SK-N-SH (cell line): ENCODE results near the gene CLK2. TPM values are rescaled to one million over a fixed set of nuclear protein-coding genes. Genes with fewer than 3 reads are reported as not detected.
A peak's percentile ranks its signal among the peaks of the same experiment; 100 is the strongest.

Experiments used
- CTCF ChIA-PET: fragments of 300-600, 350-600 bp; formaldehyde crosslinking; extraction: SDS; loops from one replicate; lab custom pipeline; 2021; lab: Yijun Ruan, JAX
- POLR2A ChIA-PET: fragments of 350-600 bp; sonication (Branson Sonifier 250); formaldehyde crosslinking; extraction: SDS; loops from one replicate; lab custom pipeline; 2020; ENCODE audit warnings: antibody characterized with exemption, inconsistent platforms; lab: Yijun Ruan, JAX
- DNase-seq: peaks from one replicate; pipeline ENCODE4 v3.0.0; 2012
- H2AFZ ChIP-seq: fragments of 200-600 bp; sonication (generic); 2 replicates; pipeline ENCODE4 v1.8.1; 2016; ENCODE audit warnings: antibody characterized with exemption, mild to moderate bottlenecking, low read depth
- H3F3A ChIP-seq: fragments of 200-600 bp; sonication (generic); replicated peaks from 2 replicates; pipeline ENCODE3; 2016; ENCODE audit warnings: antibody characterized with exemption, mild to moderate bottlenecking; ENCODE audit not compliant: insufficient read depth
- H3K27ac ChIP-seq, 2 experiments: fragments of 200-500 bp in 1 of 2; fragments of 200-600 bp in 1 of 2; sonication (Bioruptor generic) in 1 of 2; sonication (generic), shearing (Covaris generic) in 1 of 2; 2 replicates each; pipeline versions ENCODE4 v1.5.1 to v1.6.1; 2014 to 2016; ENCODE audit warnings: low read depth in 2 of 2, inconsistent platforms in 1 of 2, low read length in 1 of 2, mild to moderate bottlenecking in 1 of 2, mixed read lengths in 1 of 2
- H3K27me3 ChIP-seq: fragments of 200-600 bp; sonication (generic), shearing (Covaris generic); 2 replicates; pipeline ENCODE4 v1.6.1; 2016; ENCODE audit warnings: mixed run types; ENCODE audit not compliant: insufficient read depth
- H3K36me3 ChIP-seq, 2 experiments: fragments of 200-500 bp in 1 of 2; fragments of 200-600 bp in 1 of 2; sonication (Bioruptor generic) in 1 of 2; sonication (generic) in 1 of 2; replicated peaks in 1 of 2; 2 replicates each; pipeline versions ENCODE3 to v1.5.1; 2014 to 2016; ENCODE audit warnings: low read length in 1 of 2, mild to moderate bottlenecking in 1 of 2; ENCODE audit not compliant: insufficient read depth in 2 of 2, control insufficient read depth in 1 of 2
- H3K4me1 ChIP-seq, 2 experiments: fragments of 200-500 bp in 1 of 2; fragments of 200-600 bp in 1 of 2; sonication (Bioruptor generic) in 1 of 2; sonication (generic), shearing (Covaris generic) in 1 of 2; 2 replicates each; pipeline versions ENCODE4 v1.5.1 to v1.6.1; 2014 to 2016; ENCODE audit warnings: low read depth in 1 of 2, low read length in 1 of 2, mixed run types in 1 of 2; ENCODE audit not compliant: insufficient read depth in 2 of 2, control insufficient read depth in 1 of 2
- H3K4me2 ChIP-seq: fragments of 200-600 bp; sonication (generic), shearing (Covaris generic); 2 replicates; pipeline ENCODE4 v1.6.1; 2017; ENCODE audit warnings: mixed run types
- H3K4me3 ChIP-seq, 2 experiments: fragments of 200-500 bp in 1 of 2; fragments of 200-600 bp in 1 of 2; sonication (Bioruptor generic) in 1 of 2; sonication (generic), shearing (Covaris generic) in 1 of 2; 2 replicates each; pipeline versions ENCODE4 v1.5.1 to v1.8.1; 2014 to 2016; ENCODE audit warnings: low read depth in 2 of 2, inconsistent platforms in 1 of 2, low read length in 1 of 2, mild to moderate bottlenecking in 1 of 2, mixed read lengths in 1 of 2, moderate library complexity in 1 of 2
- H3K79me2 ChIP-seq: fragments of 200-600 bp; sonication (generic); 2 replicates; pipeline ENCODE4 v1.8.1; 2017; ENCODE audit warnings: mild to moderate bottlenecking; ENCODE audit not compliant: insufficient read depth
- H3K9ac ChIP-seq: fragments of 200-600 bp; sonication (generic); 2 replicates; pipeline ENCODE4 v1.6.1; 2017; ENCODE audit warnings: mixed run types
- H3K9me2 ChIP-seq: fragments of 200-600 bp; sonication (generic); 2 replicates; pipeline ENCODE4 v1.6.1; 2017; ENCODE audit warnings: mixed run types
- H3K9me3 ChIP-seq: fragments of 200-600 bp; sonication (generic); 2 replicates; pipeline ENCODE4 v1.6.1; 2017; ENCODE audit warnings: mixed run types, mild to moderate bottlenecking, moderate library complexity
- H4K20me1 ChIP-seq: fragments of 200-600 bp; sonication (generic); 2 replicates; pipeline ENCODE4 v1.6.1; 2017; ENCODE audit warnings: mild to moderate bottlenecking, mixed run types; ENCODE audit not compliant: insufficient read depth
- CHD2 ChIP-seq: fragments of 150-350 bp; IDR thresholded peaks from 2 replicates; pipeline ENCODE4 v1.6.1; 2018; ENCODE audit warnings: low read length; ENCODE audit not compliant: partially characterized antibody
- ELF1 ChIP-seq: IDR thresholded peaks from 2 replicates; pipeline ENCODE4 v1.4.0; 2012
- FOSL2 ChIP-seq: IDR thresholded peaks from 2 replicates; pipeline ENCODE4 v1.4.0; 2012; ENCODE audit warnings: low read depth, mild to moderate bottlenecking, moderate library complexity, borderline replicate concordance
- FOXM1 ChIP-seq: IDR thresholded peaks from 2 replicates; pipeline ENCODE4 v1.4.0; 2012; ENCODE audit warnings: low read depth, mild to moderate bottlenecking
- GABPA ChIP-seq: IDR thresholded peaks from 2 replicates; pipeline ENCODE4 v1.4.0; 2012; ENCODE audit warnings: low read depth, mild to moderate bottlenecking
- GATA2 ChIP-seq: sonication (generic); formaldehyde crosslinking; IDR thresholded peaks from 2 replicates; pipeline ENCODE4 v1.5.0; 2020; ENCODE audit warnings: mild to moderate bottlenecking, missing genetic modification reagents
- JUND ChIP-seq: IDR thresholded peaks from 2 replicates; pipeline ENCODE4 v1.4.0; 2012
- MXI1 ChIP-seq: IDR thresholded peaks from 2 replicates; pipeline ENCODE4 v1.6.1; 2012; ENCODE audit warnings: mild to moderate bottlenecking, low read depth, low read length, improper control_type of control experiment
- NFIC ChIP-seq: IDR thresholded peaks from 2 replicates; pipeline ENCODE4 v1.4.0; 2012; ENCODE audit warnings: borderline replicate concordance
- RAD21 ChIP-seq: IDR thresholded peaks from 2 replicates; pipeline ENCODE4 v1.6.1; 2012; ENCODE audit warnings: mild to moderate bottlenecking, low read length
- RFX5 ChIP-seq: IDR thresholded peaks from 2 replicates; pipeline ENCODE4 v1.6.1; 2012; ENCODE audit warnings: mild to moderate bottlenecking, improper control_type of control experiment, low read length
- RXRA ChIP-seq: IDR thresholded peaks from 2 replicates; pipeline ENCODE4 v1.4.0; 2012; ENCODE audit warnings: low read depth, mild to moderate bottlenecking, borderline replicate concordance
- SIN3A ChIP-seq: IDR thresholded peaks from 2 replicates; pipeline ENCODE4 v1.6.1; 2012; ENCODE audit warnings: low read depth, mild to moderate bottlenecking, low read length, moderate library complexity, borderline replicate concordance
- SMC3 ChIP-seq: IDR thresholded peaks from 2 replicates; pipeline ENCODE4 v1.6.1; 2012; ENCODE audit warnings: low read depth, low read length, improper control_type of control experiment
- TCF12 ChIP-seq: IDR thresholded peaks from 2 replicates; pipeline ENCODE4 v1.4.0; 2012
- TEAD4 ChIP-seq: IDR thresholded peaks from 2 replicates; pipeline ENCODE4 v1.4.0; 2012; ENCODE audit warnings: mild to moderate bottlenecking, borderline replicate concordance; ENCODE audit not compliant: insufficient read depth
- WGBS: methylation state at CpG from one replicate; pipeline ENCODE4 v1.1.6; 2017; ENCODE audit warnings: low lambda C conversion rate; 5-methylcytosine and 5-hydroxymethylcytosine counted together
- polyA plus RNA-seq, 3 experiments: library from polyadenylated mRNA; depleted of rRNA; stranded (reverse); fragments of >200 nt; gene quantifications; 2 replicates each; pipeline ENCODE4 v1.2.3, GENCODE V29; 2012
- TF ChIP-seq, protein P1 (sequence below): IDR thresholded peaks from 2 replicates; pipeline ENCODE4; 2012
- TF ChIP-seq, protein P2 (sequence below): IDR thresholded peaks from 2 replicates; pipeline ENCODE4 v1.4.0; 2012; ENCODE audit warnings: low read depth, borderline replicate concordance
- TF ChIP-seq, protein P3 (sequence below): fragments of 150-350 bp; IDR thresholded peaks from 2 replicates; pipeline ENCODE4 v1.6.1; 2017; ENCODE audit warnings: antibody characterized with exemption, low read length, low read depth, borderline replicate concordance

The CLK2 gene
- polyA plus RNA-seq, 1 of the 3 experiments (the other 2 are of a cell fraction), result 76.7 TPM

DNA sequence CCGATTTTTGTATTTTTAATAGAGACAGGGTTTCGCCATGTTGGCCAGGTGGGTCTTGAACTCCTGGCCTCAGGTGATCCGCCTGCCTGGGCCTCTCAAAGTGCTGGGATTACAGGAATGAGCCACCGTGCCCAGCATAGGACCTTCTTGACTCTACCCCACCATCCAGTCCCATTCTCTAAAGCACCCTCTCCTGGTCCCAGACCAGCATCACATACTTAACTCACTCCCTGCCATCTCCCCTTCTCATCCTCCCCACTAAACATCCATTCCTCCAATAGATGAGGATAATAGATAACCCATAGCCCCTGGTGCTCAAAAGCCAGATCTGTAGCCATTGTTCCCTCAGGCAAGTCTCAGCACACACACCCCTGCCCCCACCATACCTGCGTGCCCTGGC is 20.1 kb downstream of the CLK2 start:
- Histone ChIP-seq H3K27me3 (no peaks in the 10 kb centered on the region), H3K4me1 (peaks cover 0 to 20% of the 10 kb centered on the region in 2 experiments; a peak in 1 of 4 replicates), H3K9me2 (no peaks in the 10 kb centered on the region), H2AFZ (no peak overlapping the region), H3K36me3 (peaks cover 9 to 25% of the 10 kb centered on the region in 2 experiments), H3F3A (peaks cover 34% of the 10 kb centered on the region), H3K9ac (peak overlapping the region; percentile 77; the same call in 1 of the 2 replicates), H3K9me3 (no peaks in the 10 kb centered on the region), H4K20me1 (no peaks in the 10 kb centered on the region), H3K4me2 (peak overlapping the region; percentile 100), H3K79me2 (peaks cover 23% of the 10 kb centered on the region), H3K4me3 (peak overlapping the region; percentile 79 to 82), H3K27ac (peak overlapping the region in 1 of 2 experiments; percentile 93; a peak in 2 of 4 replicates)
- peak; percentile 46 for DNase-seq
- CTCF ChIA-PET, result interaction anchor here (3.3 to 13.3 kb wide), 3 partner anchors 7 to 72 kb away, joined by 51 to 184 read pairs (median 66); partner anchors contain the start of genes FDPS, RUSC1 and SCAMP3
- WGBS, result 87% methylated on average over 4 of the region's 5 CpGs
- no peak for TF ChIP-seq SMC3
- no peak for TF ChIP-seq RXRA
- no peak for TF ChIP-seq SIN3A
- TF ChIP-seq, protein P1, sequence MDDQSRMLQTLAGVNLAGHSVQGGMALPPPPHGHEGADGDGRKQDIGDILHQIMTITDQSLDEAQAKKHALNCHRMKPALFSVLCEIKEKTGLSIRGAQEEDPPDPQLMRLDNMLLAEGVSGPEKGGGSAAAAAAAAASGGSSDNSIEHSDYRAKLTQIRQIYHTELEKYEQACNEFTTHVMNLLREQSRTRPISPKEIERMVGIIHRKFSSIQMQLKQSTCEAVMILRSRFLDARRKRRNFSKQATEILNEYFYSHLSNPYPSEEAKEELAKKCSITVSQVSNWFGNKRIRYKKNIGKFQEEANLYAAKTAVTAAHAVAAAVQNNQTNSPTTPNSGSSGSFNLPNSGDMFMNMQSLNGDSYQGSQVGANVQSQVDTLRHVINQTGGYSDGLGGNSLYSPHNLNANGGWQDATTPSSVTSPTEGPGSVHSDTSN, result no peak
- TF ChIP-seq, protein P2, sequence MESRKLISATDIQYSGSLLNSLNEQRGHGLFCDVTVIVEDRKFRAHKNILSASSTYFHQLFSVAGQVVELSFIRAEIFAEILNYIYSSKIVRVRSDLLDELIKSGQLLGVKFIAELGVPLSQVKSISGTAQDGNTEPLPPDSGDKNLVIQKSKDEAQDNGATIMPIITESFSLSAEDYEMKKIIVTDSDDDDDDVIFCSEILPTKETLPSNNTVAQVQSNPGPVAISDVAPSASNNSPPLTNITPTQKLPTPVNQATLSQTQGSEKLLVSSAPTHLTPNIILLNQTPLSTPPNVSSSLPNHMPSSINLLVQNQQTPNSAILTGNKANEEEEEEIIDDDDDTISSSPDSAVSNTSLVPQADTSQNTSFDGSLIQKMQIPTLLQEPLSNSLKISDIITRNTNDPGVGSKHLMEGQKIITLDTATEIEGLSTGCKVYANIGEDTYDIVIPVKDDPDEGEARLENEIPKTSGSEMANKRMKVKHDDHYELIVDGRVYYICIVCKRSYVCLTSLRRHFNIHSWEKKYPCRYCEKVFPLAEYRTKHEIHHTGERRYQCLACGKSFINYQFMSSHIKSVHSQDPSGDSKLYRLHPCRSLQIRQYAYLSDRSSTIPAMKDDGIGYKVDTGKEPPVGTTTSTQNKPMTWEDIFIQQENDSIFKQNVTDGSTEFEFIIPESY, result no peak
- TF ChIP-seq FOSL2, result no peak
- no peak for TF ChIP-seq GATA2 (CRISPR knock-in tag)
- TF ChIP-seq TCF12, result no peak
- TF ChIP-seq RAD21, result no peak
- TF ChIP-seq TEAD4, result no peak
- no peak for TF ChIP-seq JUND
- TF ChIP-seq, protein P3, sequence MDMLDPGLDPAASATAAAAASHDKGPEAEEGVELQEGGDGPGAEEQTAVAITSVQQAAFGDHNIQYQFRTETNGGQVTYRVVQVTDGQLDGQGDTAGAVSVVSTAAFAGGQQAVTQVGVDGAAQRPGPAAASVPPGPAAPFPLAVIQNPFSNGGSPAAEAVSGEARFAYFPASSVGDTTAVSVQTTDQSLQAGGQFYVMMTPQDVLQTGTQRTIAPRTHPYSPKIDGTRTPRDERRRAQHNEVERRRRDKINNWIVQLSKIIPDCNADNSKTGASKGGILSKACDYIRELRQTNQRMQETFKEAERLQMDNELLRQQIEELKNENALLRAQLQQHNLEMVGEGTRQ, result no peak
- no peak for TF ChIP-seq MXI1
- no peak for TF ChIP-seq NFIC
- no peak for TF ChIP-seq CHD2
- no peak for TF ChIP-seq ELF1
- TF ChIP-seq FOXM1, result no peak
- TF ChIP-seq GABPA, result no peak
- TF ChIP-seq RFX5, result no peak
- POLR2A ChIA-PET, result interaction anchor here (2.9 kb wide), 1 partner anchor 9 kb away, joined by 11 read pairs; the partner anchor contains the start of gene SCAMP3
